Loucy (cell line): ENCODE data around the gene PLXNA2.

Experiments used
- H2AFZ ChIP-seq: fragments of 200-600 bp; sonication (generic); 2 replicates; pipeline ENCODE4 v1.6.0; 2016; ENCODE audit warnings: antibody characterized with exemption, mild to moderate bottlenecking, low read length, moderate library complexity
- H3F3A ChIP-seq: fragments of 200-600 bp; 2 replicates; pipeline ENCODE4 v1.6.0; 2016; ENCODE audit warnings: antibody characterized with exemption, low read depth, mild to moderate bottlenecking
- H3K27me3 ChIP-seq: fragments of 200-600 bp; sonication (generic); 2 replicates; pipeline ENCODE4 v1.6.1; 2014; ENCODE audit warnings: low read length, mild to moderate bottlenecking; ENCODE audit not compliant: insufficient read depth, poor library complexity, severe bottlenecking
- H3K36me3 ChIP-seq: fragments of 200-600 bp; sonication (generic); 2 replicates; pipeline ENCODE4 v1.6.1; 2016; ENCODE audit warnings: low read length; ENCODE audit not compliant: insufficient read depth
- H3K4me1 ChIP-seq: fragments of 200-600 bp; sonication (generic); 2 replicates; pipeline ENCODE4 v1.5.1; 2014; ENCODE audit warnings: low read length, mild to moderate bottlenecking; ENCODE audit not compliant: insufficient read depth, poor library complexity, severe bottlenecking
- H3K4me2 ChIP-seq: fragments of 200-600 bp; sonication (generic); 2 replicates; pipeline ENCODE4 v1.6.0; 2014; ENCODE audit warnings: antibody characterized with exemption, low read length, low read depth, mild to moderate bottlenecking; ENCODE audit not compliant: poor library complexity, severe bottlenecking
- H3K4me3 ChIP-seq: fragments of 200-600 bp; sonication (generic); 2 replicates; pipeline ENCODE4 v1.5.1; 2014; ENCODE audit warnings: low read length, mild to moderate bottlenecking, mixed read lengths; ENCODE audit not compliant: poor library complexity, severe bottlenecking
- H3K79me2 ChIP-seq: fragments of 200-600 bp; sonication (generic); 2 replicates; pipeline ENCODE4 v1.6.1; 2014; ENCODE audit warnings: low read length; ENCODE audit not compliant: insufficient read depth
- H3K9ac ChIP-seq: fragments of 200-600 bp; sonication (generic); 2 replicates; pipeline ENCODE4 v1.6.0; 2014; ENCODE audit warnings: mild to moderate bottlenecking, low read depth, low read length, moderate library complexity; ENCODE audit not compliant: poor library complexity, severe bottlenecking
- H3K9me2 ChIP-seq: fragments of 200-600 bp; sonication (generic); replicated peaks from 2 replicates; pipeline ENCODE4 v1.6.1; 2016; ENCODE audit warnings: low read depth, low read length, mixed read lengths
- H3K9me3 ChIP-seq: fragments of 200-600 bp; sonication (generic); 2 replicates; pipeline ENCODE4 v1.6.1; 2014; ENCODE audit warnings: mild to moderate bottlenecking, antibody characterized with exemption, low read length, low read depth; ENCODE audit not compliant: insufficient read depth
- H4K20me1 ChIP-seq: fragments of 200-600 bp; sonication (generic); 2 replicates; pipeline ENCODE4 v1.6.0; 2014; ENCODE audit warnings: antibody characterized with exemption, low read length, mild to moderate bottlenecking; ENCODE audit not compliant: insufficient read depth, poor library complexity, severe bottlenecking
- CTCF ChIP-seq: fragments of 200-600 bp; sonication (generic); conservative IDR thresholded peaks from 2 replicates; pipeline ENCODE4 v1.5.1; 2014; ENCODE audit warnings: mild to moderate bottlenecking, antibody characterized with exemption, low read length
- EZH2phosphoT487 ChIP-seq: fragments of 200-600 bp; IDR thresholded peaks from 2 replicates; pipeline ENCODE4 v1.6.1; 2018; ENCODE audit warnings: antibody characterized with exemption, mild to moderate bottlenecking, moderate library complexity, borderline replicate concordance

PLXNA2 gene

GRCh38 chr1:208108646-208109330 is 135.4 kb downstream of the PLXNA2 start:
- H3K4me2 ChIP-seq = no peak overlapping the region
- no peaks in the 10 kb centered on the region for H3K27me3 ChIP-seq
- H3K9ac ChIP-seq = no peak overlapping the region
- H3K9me2 ChIP-seq = no peaks in the 10 kb centered on the region
- H3K36me3 ChIP-seq = no peaks in the 10 kb centered on the region
- no peak overlapping the region for H3K4me3 ChIP-seq
- TF ChIP-seq CTCF (no peak), EZH2phosphoT487 (no peak)
- no peak overlapping the region for H2AFZ ChIP-seq
- no peaks in the 10 kb centered on the region for H3K4me1 ChIP-seq
- H4K20me1 ChIP-seq = no peaks in the 10 kb centered on the region
- no peaks in the 10 kb centered on the region for H3K79me2 ChIP-seq
- no peaks in the 10 kb centered on the region for H3F3A ChIP-seq
- H3K9me3 ChIP-seq = no peaks in the 10 kb centered on the region

- Histone ChIP-seq H4K20me1 (no peaks in the 10 kb centered on the region), H3K36me3 (no peaks in the 10 kb centered on the region), H3K9ac (no peak overlapping the region), H3K9me3 (no peaks in the 10 kb centered on the region), H3K79me2 (no peaks in the 10 kb centered on the region), H3K4me1 (no peaks in the 10 kb centered on the region), H3K9me2 (no peaks in the 10 kb centered on the region), H3F3A (no peaks in the 10 kb centered on the region), H3K4me3 (no peak overlapping the region), H3K27me3 (no peaks in the 10 kb centered on the region), H3K4me2 (no peak overlapping the region), H2AFZ (no peak overlapping the region)
- TF ChIP-seq EZH2phosphoT487 (no peak), CTCF (no peak)
These were observed 136.0 kb downstream of the PLXNA2 start for GRCh38 chr1:208108213-208108608.

- no peaks in the 10 kb centered on the region for H3K27me3 ChIP-seq
- H3K4me1 ChIP-seq = no peaks in the 10 kb centered on the region
- no peak overlapping the region for H3K4me2 ChIP-seq
- H3K36me3 ChIP-seq = no peaks in the 10 kb centered on the region
- TF ChIP-seq EZH2phosphoT487 (no peak), CTCF (no peak)
- no peak overlapping the region for H3K4me3 ChIP-seq
- no peaks in the 10 kb centered on the region for H3K9me3 ChIP-seq
- no peaks in the 10 kb centered on the region for H3K79me2 ChIP-seq
- H4K20me1 ChIP-seq = no peaks in the 10 kb centered on the region
- no peaks in the 10 kb centered on the region for H3K9me2 ChIP-seq
- H3K9ac ChIP-seq = no peak overlapping the region
- H2AFZ ChIP-seq = no peak overlapping the region
- H3F3A ChIP-seq = no peaks in the 10 kb centered on the region
These were observed 136.6 kb downstream of the PLXNA2 start for GRCh38 chr1:208107425-208108212.
